Right cardiac atrium (tissue), 5 donors: ENCODE measurements around the gene ATP10B. TPM values are rescaled to one million over a fixed set of nuclear protein-coding genes. Genes with fewer than 3 reads are reported as not detected.
"Not testable (repeated sequence)": the region's sequence is repeated elsewhere in the genome, so short reads cannot be mapped to it uniquely, and the experiment has no call there.

Source experiments
- ATAC-seq, 2 donors: fragments of 200-7000 bp; cut with Tn5 transposase; one replicate each; pipeline versions ENCODE4 v1.8.0 to v1.9.1; 2020; ENCODE audit warnings: moderate library complexity in 2 of 2, mild to moderate bottlenecking in 1 of 2
- DNase-seq, 3 donors: peaks; one replicate each; pipeline ENCODE4 v3.0.0-alpha.2; 2020
- H3K27ac ChIP-seq: one replicate; pipeline ENCODE4 v1.5.1; 2013; ENCODE audit warnings: mild to moderate bottlenecking, low read length, control low read depth, moderate library complexity
- H3K27me3 ChIP-seq: one replicate; pipeline ENCODE4 v1.6.1; 2013; ENCODE audit not compliant: control insufficient read depth, insufficient read depth
- H3K4me1 ChIP-seq: one replicate; pipeline ENCODE4 v1.6.1; 2013; ENCODE audit warnings: low read length; ENCODE audit not compliant: control insufficient read depth, insufficient read depth
- H3K4me3 ChIP-seq: one replicate; pipeline ENCODE4 v1.5.1; 2013; ENCODE audit warnings: low read length, control low read depth
- H3K9me3 ChIP-seq: one replicate; pipeline ENCODE4 v1.6.1; 2013; ENCODE audit warnings: low read length; ENCODE audit not compliant: control insufficient read depth
- WGBS: extraction: QIAGEN DNeasy Blood & Tissue Kit; methylation state at CpG from one replicate; pipeline ENCODE4 v1.1.7; 2013; 5-methylcytosine and 5-hydroxymethylcytosine counted together
- intact Hi-C, 4 donors: fragments of 100-400 bp; cut with DNase I; formaldehyde crosslinking; loops; one replicate each; pipeline versions ENCODE4 v1.11.0 to v1.14.0; 2022 to 2023
- polyA plus RNA-seq: library from polyadenylated mRNA; stranded (reverse); fragments of 200-250 nt; gene quantifications from one replicate; pipeline ENCODE4 v1.2.3, GENCODE V29; 2013
- total RNA-seq, 4 donors: library from RNA; stranded (reverse); fragmentation: NEBNext Ultra II Directional; extraction: Animal tissue kit (Norgen Biotek cat#: 25700); gene quantifications; one replicate each; pipeline ENCODE4 v1.2.1, GENCODE V29; 2021
- donor health status: healthy with polysubstance abuse.
- donor health status: DM: no; HTN: yes; CAD: no.
- donor health status: DM: no; HTN: no; CAD: no.
- donor health status: DM: no; HTN: yes; CAD: no; lungs with severe emphysema.
- donor health status: DM: yes; HTN: yes; CAD: no.

ATP10B gene
- total and polyA plus RNA-seq, 5 donors, result 0.25 TPM; not detected in 4

GRCh38 chr5:160747987-160748386, 104.0 kb downstream of the ATP10B start:
- Histone ChIP-seq H3K4me3 (no peak overlapping the region), H3K9me3 (no peaks in the 10 kb centered on the region), H3K27me3 (no peaks in the 10 kb centered on the region), H3K4me1 (peaks cover 3% of the 10 kb centered on the region), H3K27ac (no peak overlapping the region)
- intact Hi-C loops, result no loop called here
- ATAC-seq, result peak; percentile 43 to 52
- 29% methylated on average over 10 of the region's 10 CpGs for WGBS
- DNase-seq, result no peak

- intact Hi-C loops, result no loop called here
- DNase-seq (no peak), ATAC-seq (no peak)
- H3K4me1 ChIP-seq, result peaks cover 3% of the 10 kb centered on the region
- no peak overlapping the region for H3K27ac ChIP-seq
- H3K9me3 ChIP-seq, result no peaks in the 10 kb centered on the region
- WGBS, result 91% methylated on average over 1 of the region's 1 CpG
- H3K4me3 ChIP-seq, result no peak overlapping the region
- no peaks in the 10 kb centered on the region for H3K27me3 ChIP-seq
Observed at GRCh38 chr5:160747559-160747958, 104.5 kb downstream of the ATP10B start.

- Histone ChIP-seq H3K4me3 (no peak overlapping the region), H3K4me1 (peaks cover 3% of the 10 kb centered on the region), H3K27ac (no peak overlapping the region), H3K9me3 (no peaks in the 10 kb centered on the region), H3K27me3 (no peaks in the 10 kb centered on the region)
- 61% methylated on average over 7 of the region's 7 CpGs for WGBS
- DNase-seq (peak in 1 of 3 donors; percentile 32), ATAC-seq (no peak)
- intact Hi-C loops, result no loop called here
Observed at GRCh38 chr5:160744268-160745101, 107.5 kb downstream of the ATP10B start.

- WGBS, result 88% methylated on average over 3 of the region's 3 CpGs
- no peaks in the 10 kb centered on the region for H3K27me3 ChIP-seq
- H3K4me1 ChIP-seq, result no peaks in the 10 kb centered on the region
- intact Hi-C loops, result no loop called here
- no peaks in the 10 kb centered on the region for H3K9me3 ChIP-seq
- DNase-seq (no peak), ATAC-seq (no peak)
- no peak overlapping the region for H3K27ac ChIP-seq
- H3K4me3 ChIP-seq, result no peak overlapping the region
Observed at GRCh38 chr5:160743027-160743426, 109.0 kb downstream of the ATP10B start.

- DNase-seq (no peak), ATAC-seq (no peak)
- Histone ChIP-seq H3K4me1 (no peaks in the 10 kb centered on the region), H3K9me3 (no peaks in the 10 kb centered on the region), H3K4me3 (no peak overlapping the region), H3K27ac (no peak overlapping the region), H3K27me3 (no peaks in the 10 kb centered on the region)
- intact Hi-C loops, result no loop called here
- WGBS, result 68% methylated on average over 1 of the region's 1 CpG
Observed at GRCh38 chr5:160742446-160742845, 109.6 kb downstream of the ATP10B start.

- Histone ChIP-seq H3K27ac (no peak overlapping the region), H3K4me3 (no peak overlapping the region), H3K27me3 (no peaks in the 10 kb centered on the region), H3K4me1 (no peaks in the 10 kb centered on the region), H3K9me3 (no peaks in the 10 kb centered on the region)
- 64% methylated on average over 4 of the region's 4 CpGs for WGBS
- ATAC-seq, result no peak
- intact Hi-C loops, result no loop called here
- DNase-seq, result no peak
Observed at GRCh38 chr5:160727296-160727997, 124.6 kb downstream of the ATP10B start.

GRCh38 chr5:160726721-160727120, 125.3 kb downstream of the ATP10B start:
- 55% methylated on average over 2 of the region's 2 CpGs for WGBS
- intact Hi-C loops, result no loop called here
- DNase-seq (no peak), ATAC-seq (no peak)
- Histone ChIP-seq H3K4me1 (no peaks in the 10 kb centered on the region), H3K27me3 (no peaks in the 10 kb centered on the region), H3K9me3 (no peaks in the 10 kb centered on the region), H3K4me3 (no peak overlapping the region), H3K27ac (no peak overlapping the region)

- 62% methylated on average over 3 of the region's 3 CpGs for WGBS
- ATAC-seq (no peak), DNase-seq (no peak)
- H3K27me3 ChIP-seq, result no peaks in the 10 kb centered on the region
- H3K9me3 ChIP-seq, result no peaks in the 10 kb centered on the region
- H3K4me1 ChIP-seq, result no peaks in the 10 kb centered on the region
- intact Hi-C loops, result no loop called here
- H3K27ac ChIP-seq, result no peak overlapping the region
- no peak overlapping the region for H3K4me3 ChIP-seq
Observed at GRCh38 chr5:160720822-160721221, 131.2 kb downstream of the ATP10B start.

GRCh38 chr5:160715508-160715907, 136.5 kb downstream of the ATP10B start:
- ATAC-seq, H3K27ac ChIP-seq, H3K4me1 ChIP-seq, H3K9me3 ChIP-seq, H3K4me3 ChIP-seq, intact Hi-C loops, H3K27me3 ChIP-seq, DNase-seq: not testable (repeated sequence)
- WGBS, result 95% methylated on average over 8 of the region's 9 CpGs

- no peaks in the 10 kb centered on the region for H3K4me1 ChIP-seq
- no peak overlapping the region for H3K4me3 ChIP-seq
- DNase-seq, result no peak
- intact Hi-C loops, result no loop called here
- no peak for ATAC-seq
- WGBS, result 82% methylated on average over 5 of the region's 5 CpGs
- no peak overlapping the region for H3K27ac ChIP-seq
- no peaks in the 10 kb centered on the region for H3K27me3 ChIP-seq
- no peaks in the 10 kb centered on the region for H3K9me3 ChIP-seq
Observed at GRCh38 chr5:160703547-160704189, 148.3 kb downstream of the ATP10B start.

GRCh38 chr5:160702934-160703333, 149.1 kb downstream of the ATP10B start:
- no peak overlapping the region for H3K4me3 ChIP-seq
- 85% methylated on average over 3 of the region's 3 CpGs for WGBS
- no peaks in the 10 kb centered on the region for H3K4me1 ChIP-seq
- intact Hi-C loops, result no loop called here
- no peaks in the 10 kb centered on the region for H3K9me3 ChIP-seq
- no peak overlapping the region for H3K27ac ChIP-seq
- ATAC-seq (no peak), DNase-seq (no peak)
- H3K27me3 ChIP-seq, result no peaks in the 10 kb centered on the region
